HG03442 (cell line): ENCODE results near the gene HS6ST1.
"Not testable (repeated sequence)": the region's sequence is repeated elsewhere in the genome, so short reads cannot be mapped to it uniquely, and the experiment has no call there.

Experiments used
- ATAC-seq: cut with Tn5 transposase; IDR thresholded peaks from one replicate; pipeline ENCODE4 v1.9.1; 2021; ENCODE audit warnings: mild to moderate bottlenecking, moderate library complexity; ENCODE audit not compliant: unreplicated experiment

HS6ST1 gene

GRCh38 chr2:128269990-128270671, 48.5 kb downstream of the HS6ST1 start:
- no peak for ATAC-seq

GRCh38 chr2:128269063-128269989, 49.3 kb downstream of the HS6ST1 start:
- no peak for ATAC-seq

DNA sequence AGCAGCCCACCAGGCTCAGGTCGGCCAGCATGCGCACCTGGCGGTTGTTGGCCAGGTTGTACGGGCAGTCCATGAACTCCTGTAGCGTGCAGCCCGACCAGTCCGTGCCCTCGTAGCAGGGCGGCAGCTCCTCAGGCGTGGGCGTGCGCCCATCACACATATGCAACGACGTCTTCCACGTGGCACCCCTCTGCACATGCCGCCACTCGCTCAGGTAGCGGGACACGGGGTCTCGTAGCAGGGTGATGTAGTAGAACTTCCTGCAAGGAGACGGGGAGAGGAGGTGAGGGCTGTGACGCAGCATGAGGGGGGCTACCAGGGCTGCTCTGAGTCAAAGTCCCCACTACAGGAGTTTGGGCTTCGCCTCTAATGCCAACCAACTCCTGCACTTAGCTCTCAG, 50.1 kb downstream of the HS6ST1 start:
- not testable (repeated sequence) for ATAC-seq

- ATAC-seq: not testable (repeated sequence)
Observed at GRCh38 chr2:128268145-128268544, 50.5 kb downstream of the HS6ST1 start.

GRCh38 chr2:128267649-128268048, 51.0 kb downstream of the HS6ST1 start:
- not testable (repeated sequence) for ATAC-seq

- not testable (repeated sequence) for ATAC-seq
Observed at GRCh38 chr2:128267197-128267596, 51.5 kb downstream of the HS6ST1 start.

DNA sequence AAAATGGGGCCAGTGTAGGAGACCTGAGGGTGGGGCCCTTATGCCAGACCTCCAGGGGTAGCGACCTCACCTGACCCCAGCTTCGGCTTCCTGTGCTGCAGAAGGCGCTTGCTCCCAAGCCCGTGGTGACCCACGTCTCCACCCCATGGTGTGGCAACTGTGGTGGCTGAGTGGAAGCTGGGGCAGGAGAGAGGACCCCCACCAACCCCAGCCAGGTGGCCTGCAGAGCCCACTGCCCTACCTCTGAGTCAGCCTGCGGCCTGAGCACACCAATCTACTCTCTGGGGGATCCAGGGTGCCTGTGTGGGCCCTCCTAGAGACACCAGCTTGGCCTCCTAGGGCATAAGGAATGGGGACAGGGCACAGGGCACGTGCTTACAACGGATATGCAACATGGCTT, 52.2 kb downstream of the HS6ST1 start:
- ATAC-seq: not testable (repeated sequence)

GRCh38 chr2:128265608-128265993, 53.1 kb downstream of the HS6ST1 start:
- ATAC-seq: not testable (repeated sequence)

- no peak for ATAC-seq
Observed at GRCh38 chr2:128264881-128265607, 53.6 kb downstream of the HS6ST1 start.

DNA sequence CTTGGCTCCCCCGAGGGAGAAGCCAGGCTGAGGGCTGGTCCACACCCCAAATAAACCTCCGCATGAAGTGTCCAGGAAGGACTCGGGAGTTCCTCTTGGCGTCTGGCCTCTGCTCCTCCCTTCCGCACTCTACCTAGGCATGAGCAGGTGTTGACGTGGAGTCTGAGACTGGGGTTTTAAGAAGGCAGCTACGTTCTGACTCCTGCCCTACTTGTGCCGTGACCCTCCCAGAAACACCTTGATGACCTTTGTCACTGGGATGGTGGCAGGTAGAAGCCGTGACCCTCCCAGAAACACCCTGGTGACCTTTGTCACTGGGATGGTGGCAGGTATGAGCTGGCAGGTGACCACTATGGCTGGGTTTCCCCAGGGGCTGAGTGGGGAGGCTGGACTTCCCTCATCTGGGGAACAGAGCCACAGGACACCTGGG, 54.8 kb downstream of the HS6ST1 start:
- no peak for ATAC-seq

GRCh38 chr2:128262315-128263253, 56.1 kb downstream of the HS6ST1 start:
- ATAC-seq: no peak

GRCh38 chr2:128261245-128262128, 57.2 kb downstream of the HS6ST1 start:
- ATAC-seq: no peak

- ATAC-seq: no peak
Observed at GRCh38 chr2:128260239-128261138, 58.2 kb downstream of the HS6ST1 start.

- no peak for ATAC-seq
Observed at GRCh38 chr2:128259585-128259984, 59.1 kb downstream of the HS6ST1 start.

GRCh38 chr2:128258218-128258617, 60.5 kb downstream of the HS6ST1 start:
- no peak for ATAC-seq

GRCh38 chr2:128252501-128252900, 66.2 kb downstream of the HS6ST1 start:
- no peak for ATAC-seq

DNA sequence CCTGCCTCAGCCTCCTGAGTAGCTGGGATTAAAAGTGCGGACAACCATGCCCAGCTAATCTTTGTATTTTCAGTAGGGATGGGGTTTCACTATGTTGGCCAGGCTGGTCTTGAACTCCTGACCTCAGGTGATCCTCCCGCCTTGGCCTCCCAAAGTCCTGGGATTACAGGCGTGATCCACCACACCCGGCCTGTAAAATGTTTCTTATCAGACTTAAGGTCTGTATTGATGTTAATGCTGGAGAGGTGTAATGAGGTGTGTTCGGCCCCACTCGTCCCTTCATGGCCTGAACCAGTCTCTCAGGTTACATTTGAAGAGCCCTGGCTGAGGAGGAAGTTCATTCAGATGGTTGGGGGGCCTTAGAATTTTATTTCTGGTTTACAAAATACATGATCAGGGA, 66.6 kb downstream of the HS6ST1 start:
- ATAC-seq: not testable (repeated sequence)
